HepG2 (cell line): ENCODE data around the gene ARHGEF7. TPM values are rescaled to one million over a fixed set of nuclear protein-coding genes. Genes with fewer than 3 reads are reported as not detected.

Source experiments
- ARID5B ChIP-seq: IDR thresholded peaks from 2 replicates; pipeline ENCODE4 v1.4.0; 2020; ENCODE audit warnings: mild to moderate bottlenecking, missing genetic modification reagents
- DZIP1 ChIP-seq: sonication (generic); formaldehyde crosslinking; IDR thresholded peaks from 2 replicates; pipeline ENCODE4 v1.5.0; 2020; ENCODE audit warnings: mild to moderate bottlenecking, missing genetic modification reagents
- KIAA2018 ChIP-seq: sonication (generic); formaldehyde crosslinking; IDR thresholded peaks from 2 replicates; pipeline ENCODE4 v1.5.0; 2020; ENCODE audit warnings: mild to moderate bottlenecking, missing genetic modification reagents, borderline replicate concordance
- SOX5 ChIP-seq: IDR thresholded peaks from 2 replicates; pipeline ENCODE4 v1.6.1; 2016; ENCODE audit warnings: borderline replicate concordance
- SP4 ChIP-seq: sonication (generic); formaldehyde crosslinking; IDR thresholded peaks from 2 replicates; pipeline ENCODE4 v1.8.1; 2023; ENCODE audit warnings: mild to moderate bottlenecking, missing genetic modification reagents
- TRAFD1 ChIP-seq: sonication (generic); formaldehyde crosslinking; IDR thresholded peaks from 2 replicates; pipeline ENCODE4 v1.5.1; 2020; ENCODE audit warnings: missing genetic modification reagents, mild to moderate bottlenecking, borderline replicate concordance
- ZNF75D ChIP-seq: sonication (generic); formaldehyde crosslinking; IDR thresholded peaks from 2 replicates; pipeline ENCODE4 v1.8.1; 2023; ENCODE audit warnings: missing genetic modification reagents, mild to moderate bottlenecking, borderline replicate concordance
- polyA plus RNA-seq, 8 experiments: library from polyadenylated mRNA; depleted of rRNA in 3 of 8; stranded (reverse) in 7 of 8; unstranded in 1 of 8; fragments of >200 nt; fragmentation: Illumina TruSeq in 4 of 8; extraction: Trizol in 4 of 8; gene quantifications; 2 replicates each; pipeline versions ENCODE4 v1.2.1 to v1.2.3, GENCODE V29; 2011 to 2016; ENCODE audit warnings: low read depth in 4 of 8, missing spikeins in 1 of 8, mixed read lengths in 1 of 8; ENCODE audit not compliant: insufficient read depth in 1 of 8
- total RNA-seq, 5 experiments: library from RNA; depleted of rRNA; stranded (reverse); fragments of >200 nt; fragmentation: Illumina TruSeq; extraction: Trizol; gene quantifications; 2 replicates each; pipeline ENCODE4 v1.2.3, GENCODE V29; 2016; ENCODE audit warnings: low read depth in 1 of 5

Gene ARHGEF7
- total and polyA plus RNA-seq, 2 of the 13 experiments (the other 11 are each of a cell fraction or from before 2014, with no cell fraction given), result 15.7 to 22.3 TPM

GRCh38 chr13:111153279-111153976 is 38.3 kb downstream of the ARHGEF7 start (continued):
- TF ChIP-seq ARID5B (CRISPR knock-in tag), result peak; percentile 45
- TF ChIP-seq KIAA2018 (CRISPR knock-in tag), result no peak
- TF ChIP-seq ZNF75D (CRISPR knock-in tag), result no peak
- TF ChIP-seq DZIP1 (CRISPR knock-in tag), result 0 out of 2 replicates have a peak, but pooled peaks have one; percentile 34
- TF ChIP-seq SOX5 (CRISPR knock-in tag), result 0 out of 2 replicates have a peak, but pooled peaks have one; percentile 13
- no peak for TF ChIP-seq TRAFD1 (CRISPR knock-in tag)
- TF ChIP-seq SP4 (CRISPR knock-in tag), result peak; percentile 89
